Neural crest cell (in vitro differentiated cells): ENCODE results near the gene CXCL11. TPM values are rescaled to one million over a fixed set of nuclear protein-coding genes. Genes with fewer than 3 reads are reported as not detected.
"Not testable (repeated sequence)": the region's sequence is repeated elsewhere in the genome, so short reads cannot be mapped to it uniquely, and the experiment has no call there.

ENCODE experiments used
- DNase-seq: peaks from one replicate; pipeline ENCODE4 v3.0.0; 2021; ENCODE audit warnings: low read depth, mixed read lengths, low spot score
- H3K27ac Mint-ChIP-seq: one replicate; pipeline ENCODE4 v1.8.0; 2021; ENCODE audit warnings: mild to moderate bottlenecking, mixed read lengths; ENCODE audit not compliant: unreplicated experiment
- H3K27me3 Mint-ChIP-seq: 2 replicates; pipeline ENCODE4 v1.8.0; 2021; ENCODE audit warnings: low read depth, mild to moderate bottlenecking, mixed read lengths
- H3K36me3 Mint-ChIP-seq: 2 replicates; pipeline ENCODE4 v1.8.0; 2021; ENCODE audit warnings: low read depth, mild to moderate bottlenecking, mixed read lengths
- H3K4me1 Mint-ChIP-seq: 2 replicates; pipeline ENCODE4 v1.8.0; 2021; ENCODE audit warnings: mixed read lengths
- H3K4me3 Mint-ChIP-seq: one replicate; pipeline ENCODE4 v1.8.0; 2021; ENCODE audit warnings: mild to moderate bottlenecking, mixed read lengths
- H3K9me3 Mint-ChIP-seq: 2 replicates; pipeline ENCODE4 v1.8.0; 2021; ENCODE audit warnings: mixed read lengths
- total RNA-seq: library from RNA; stranded (reverse); gene quantifications from 2 replicates; pipeline ENCODE4 v1.2.1, GENCODE V29; 2021
- TF ChIP-seq, protein P1 (sequence below): fragments of 200-600 bp; sonication (generic); conservative IDR thresholded peaks from 2 replicates; pipeline ENCODE4 v1.5.0; 2021; ENCODE audit warnings: antibody characterized with exemption, mild to moderate bottlenecking

Gene CXCL11
- total RNA-seq, 1 donor from 2014 or later = not detected

DNA sequence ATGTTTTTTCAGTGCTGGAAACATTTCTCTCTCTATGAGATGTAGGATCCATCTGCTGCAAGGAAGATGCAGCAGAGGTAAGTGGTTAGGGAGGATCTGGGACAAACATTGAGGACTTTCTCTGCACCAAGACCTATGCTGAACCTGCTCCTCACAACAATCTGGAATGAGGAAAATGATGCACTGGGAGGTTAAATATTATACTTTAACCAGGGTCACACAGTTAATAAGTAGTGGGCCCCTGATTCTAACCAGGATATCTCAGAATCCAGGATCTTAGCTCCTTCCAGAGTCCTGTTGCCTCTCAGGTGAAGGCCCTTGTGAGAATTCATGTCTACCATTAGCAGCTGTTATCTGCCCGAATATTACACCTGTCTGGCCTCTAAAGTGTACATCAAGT is 35.6 kb downstream of the CXCL11 start:
- Mint-ChIP-seq H3K9me3 (no peaks in the 10 kb centered on the region), H3K27ac (no peak overlapping the region), H3K36me3 (no peaks in the 10 kb centered on the region), H3K4me1 (no peaks in the 10 kb centered on the region), H3K27me3 (peaks cover 8% of the 10 kb centered on the region), H3K4me3 (no peak overlapping the region)
- TF ChIP-seq, protein P1, sequence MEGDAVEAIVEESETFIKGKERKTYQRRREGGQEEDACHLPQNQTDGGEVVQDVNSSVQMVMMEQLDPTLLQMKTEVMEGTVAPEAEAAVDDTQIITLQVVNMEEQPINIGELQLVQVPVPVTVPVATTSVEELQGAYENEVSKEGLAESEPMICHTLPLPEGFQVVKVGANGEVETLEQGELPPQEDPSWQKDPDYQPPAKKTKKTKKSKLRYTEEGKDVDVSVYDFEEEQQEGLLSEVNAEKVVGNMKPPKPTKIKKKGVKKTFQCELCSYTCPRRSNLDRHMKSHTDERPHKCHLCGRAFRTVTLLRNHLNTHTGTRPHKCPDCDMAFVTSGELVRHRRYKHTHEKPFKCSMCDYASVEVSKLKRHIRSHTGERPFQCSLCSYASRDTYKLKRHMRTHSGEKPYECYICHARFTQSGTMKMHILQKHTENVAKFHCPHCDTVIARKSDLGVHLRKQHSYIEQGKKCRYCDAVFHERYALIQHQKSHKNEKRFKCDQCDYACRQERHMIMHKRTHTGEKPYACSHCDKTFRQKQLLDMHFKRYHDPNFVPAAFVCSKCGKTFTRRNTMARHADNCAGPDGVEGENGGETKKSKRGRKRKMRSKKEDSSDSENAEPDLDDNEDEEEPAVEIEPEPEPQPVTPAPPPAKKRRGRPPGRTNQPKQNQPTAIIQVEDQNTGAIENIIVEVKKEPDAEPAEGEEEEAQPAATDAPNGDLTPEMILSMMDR = no peak
- DNase-seq = no peak

DNA sequence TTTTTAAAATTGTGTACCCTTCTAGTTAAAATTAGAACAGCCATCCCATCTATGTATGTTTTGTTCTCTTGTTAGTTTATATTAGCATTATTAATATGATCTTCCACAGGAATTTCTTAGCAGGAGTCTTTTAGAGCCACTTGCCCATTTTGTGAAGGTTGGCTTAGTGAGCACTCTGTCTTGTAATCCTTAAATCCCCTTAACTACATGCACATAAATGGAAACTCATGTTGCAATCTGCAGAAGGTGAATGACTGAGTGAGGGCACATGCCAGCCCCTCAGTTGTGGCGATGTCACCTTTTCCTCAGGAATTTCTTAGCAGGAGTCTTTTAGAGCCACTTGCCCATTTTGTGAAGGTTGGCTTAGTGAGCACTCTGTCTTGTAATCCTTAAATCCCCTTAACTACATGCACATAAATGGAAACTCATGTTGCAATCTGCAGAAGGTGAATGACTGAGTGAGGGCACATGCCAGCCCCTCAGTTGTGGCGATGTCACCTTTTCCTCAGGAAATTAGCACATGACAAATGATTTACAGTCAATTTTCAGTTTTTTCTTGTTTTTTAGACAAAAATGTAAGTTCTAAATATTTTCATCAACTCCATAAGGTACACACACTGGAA is 37.2 kb downstream of the CXCL11 start:
- H3K36me3 Mint-ChIP-seq, H3K4me1 Mint-ChIP-seq, H3K9me3 Mint-ChIP-seq, DNase-seq, H3K4me3 Mint-ChIP-seq, H3K27ac Mint-ChIP-seq: not testable (repeated sequence)
- peaks cover 15% of the 10 kb centered on the region for H3K27me3 Mint-ChIP-seq

DNA sequence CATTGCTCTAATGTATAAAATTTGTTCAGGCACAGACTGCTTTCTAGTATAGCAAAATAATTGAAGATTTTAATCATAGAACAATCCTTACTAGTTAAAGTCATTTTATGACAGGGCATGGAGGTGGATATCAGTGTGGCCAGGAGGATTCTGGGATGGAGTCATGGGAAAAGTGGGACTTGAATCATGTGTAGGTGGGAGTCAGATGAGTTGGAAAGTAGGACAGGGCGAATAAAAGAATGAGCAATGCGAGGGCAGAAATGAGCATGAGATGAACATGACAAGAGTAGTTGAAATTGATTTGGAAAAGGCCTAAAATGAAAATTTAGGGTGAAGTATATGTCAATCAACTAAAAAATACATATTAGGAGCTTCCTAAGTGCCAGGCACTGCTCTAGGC is 37.9 kb downstream of the CXCL11 start:
- H3K27me3 Mint-ChIP-seq = peaks cover 18% of the 10 kb centered on the region
- TF ChIP-seq, protein P1 = no peak
- H3K4me1 Mint-ChIP-seq = no peaks in the 10 kb centered on the region
- no peak for DNase-seq
- no peaks in the 10 kb centered on the region for H3K36me3 Mint-ChIP-seq
- no peak overlapping the region for H3K27ac Mint-ChIP-seq
- H3K9me3 Mint-ChIP-seq = no peaks in the 10 kb centered on the region
- no peak overlapping the region for H3K4me3 Mint-ChIP-seq

DNA sequence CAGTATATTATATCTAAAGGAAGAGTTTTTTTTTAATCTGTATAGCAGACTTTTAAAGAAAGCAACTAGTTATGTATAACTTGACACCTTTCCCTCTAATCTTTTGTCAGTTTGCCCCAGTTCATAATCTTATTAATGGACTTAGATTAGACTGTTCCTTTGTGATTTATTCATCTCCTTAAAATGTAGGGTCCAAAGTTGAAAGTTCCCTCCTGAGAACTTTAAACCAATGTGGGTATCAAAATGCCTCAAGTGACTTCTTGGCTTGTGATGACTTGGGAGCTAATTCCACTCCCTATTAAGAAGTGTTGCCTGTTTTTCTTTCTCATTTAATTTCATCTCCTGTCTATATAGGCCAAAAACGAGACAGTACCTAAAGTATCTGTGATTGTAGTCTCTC is 38.8 kb downstream of the CXCL11 start:
- Mint-ChIP-seq H3K9me3 (no peaks in the 10 kb centered on the region), H3K27me3 (peaks cover 21% of the 10 kb centered on the region), H3K4me3 (no peak overlapping the region), H3K36me3 (no peaks in the 10 kb centered on the region), H3K4me1 (no peaks in the 10 kb centered on the region), H3K27ac (no peak overlapping the region)
- no peak for DNase-seq
- TF ChIP-seq, protein P1 = no peak

DNA sequence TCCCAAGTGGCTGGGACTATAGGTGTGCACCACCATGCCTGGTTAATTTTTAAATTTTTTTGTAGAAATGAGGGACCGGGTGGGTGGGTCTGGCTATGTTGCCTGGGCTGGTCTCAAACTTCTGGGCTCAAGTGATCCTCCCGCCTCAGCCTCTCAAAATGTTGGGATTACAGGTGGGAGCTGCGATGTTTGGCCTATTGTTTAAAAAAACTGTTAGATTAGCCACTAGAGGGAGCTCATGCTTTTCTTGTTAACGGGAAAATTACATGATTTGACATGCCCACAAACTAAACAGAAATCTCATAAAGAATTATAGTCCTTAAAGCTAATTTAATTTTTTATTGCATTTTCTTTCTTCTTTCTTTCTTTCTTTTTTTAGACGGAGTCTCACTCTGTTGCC is 40.1 kb downstream of the CXCL11 start:
- peaks cover 24% of the 10 kb centered on the region for H3K27me3 Mint-ChIP-seq
- DNase-seq = no peak
- no peaks in the 10 kb centered on the region for H3K36me3 Mint-ChIP-seq
- H3K4me3 Mint-ChIP-seq = no peak overlapping the region
- no peaks in the 10 kb centered on the region for H3K9me3 Mint-ChIP-seq
- TF ChIP-seq, protein P1 = peak; percentile 84
- H3K4me1 Mint-ChIP-seq = peaks cover 5% of the 10 kb centered on the region
- H3K27ac Mint-ChIP-seq = no peak overlapping the region

DNA sequence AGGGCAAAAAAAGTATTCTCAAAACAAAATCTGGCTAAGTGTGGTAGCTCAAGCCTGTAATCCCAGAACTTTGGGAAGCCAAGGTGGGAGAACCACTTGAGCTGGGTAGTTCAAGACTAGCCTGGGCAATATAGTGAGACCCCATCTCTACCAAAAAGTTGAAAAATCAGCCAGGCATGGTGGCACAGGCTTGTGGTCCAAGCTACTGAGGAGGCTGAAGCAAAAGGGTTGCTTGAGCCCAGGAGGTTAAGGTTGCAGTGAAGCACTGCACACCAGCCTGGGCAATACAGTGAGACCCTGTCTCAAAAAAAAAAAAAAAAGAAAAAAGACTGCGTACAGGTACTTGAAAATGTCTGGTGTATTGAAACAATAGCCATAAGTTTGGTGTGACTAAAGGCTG is 43.4 kb downstream of the CXCL11 start:
- Mint-ChIP-seq H3K9me3 (no peaks in the 10 kb centered on the region), H3K27ac (no peak overlapping the region), H3K27me3 (peaks cover 24% of the 10 kb centered on the region), H3K4me1 (peaks cover 27% of the 10 kb centered on the region), H3K36me3 (peaks cover 7% of the 10 kb centered on the region), H3K4me3 (peak overlapping the region; percentile 41)
- DNase-seq = no peak
- TF ChIP-seq, protein P1 = no peak
